ENCODE results near the gene PPP1R1A.

PPP1R1A gene

DNA sequence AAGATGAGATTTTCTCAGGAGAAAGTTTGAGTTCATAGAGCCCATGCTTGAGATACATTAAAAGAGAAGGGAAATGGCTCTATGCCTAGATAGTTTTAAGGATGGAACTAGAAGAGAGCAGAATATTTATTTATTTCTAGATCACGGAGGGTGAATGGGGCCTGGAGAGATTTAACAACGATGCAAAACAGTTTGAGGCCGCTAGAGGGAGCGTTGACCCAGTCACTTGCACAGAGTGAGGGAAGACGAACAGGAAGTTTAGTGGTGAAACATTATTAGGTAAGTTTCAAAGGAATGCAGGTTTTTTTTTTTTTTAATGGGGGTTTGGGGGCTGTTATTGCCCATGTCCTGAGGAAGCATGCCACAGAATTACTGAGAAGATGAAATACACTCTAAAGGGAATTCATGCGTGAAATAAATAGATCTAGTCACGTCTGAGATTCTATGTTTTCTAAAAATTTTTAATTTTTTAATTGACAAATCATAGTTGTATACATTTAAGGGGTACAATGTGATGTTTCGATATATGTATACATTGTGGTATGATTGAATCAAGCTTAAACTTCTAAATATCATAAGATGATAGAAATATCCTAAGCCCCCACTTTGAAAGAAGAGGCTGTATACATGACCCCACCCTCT, 14.8 kb upstream of the PPP1R1A start:
- peak; percentile 49 for DNase-seq

DNA sequence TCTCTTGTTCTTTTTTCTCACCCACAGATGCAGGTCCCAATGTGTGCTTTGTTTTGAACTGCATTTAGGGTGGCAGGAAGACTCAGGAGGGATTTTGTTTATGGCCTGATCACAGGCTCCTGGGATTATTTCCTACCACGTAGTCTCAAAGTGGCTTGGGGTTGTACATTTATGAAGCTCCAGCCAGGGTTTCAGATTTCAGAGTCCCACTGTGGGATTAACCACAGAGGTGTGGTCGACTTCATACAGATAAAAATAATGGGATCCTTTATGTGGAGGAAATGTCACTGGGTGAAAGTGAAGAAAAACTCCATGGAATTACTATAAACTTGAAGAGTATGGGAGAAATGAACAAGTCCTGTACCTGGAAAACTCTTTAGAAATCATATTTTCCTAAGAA, 14.2 kb upstream of the PPP1R1A start:
- DNase-seq: no peak

DNA sequence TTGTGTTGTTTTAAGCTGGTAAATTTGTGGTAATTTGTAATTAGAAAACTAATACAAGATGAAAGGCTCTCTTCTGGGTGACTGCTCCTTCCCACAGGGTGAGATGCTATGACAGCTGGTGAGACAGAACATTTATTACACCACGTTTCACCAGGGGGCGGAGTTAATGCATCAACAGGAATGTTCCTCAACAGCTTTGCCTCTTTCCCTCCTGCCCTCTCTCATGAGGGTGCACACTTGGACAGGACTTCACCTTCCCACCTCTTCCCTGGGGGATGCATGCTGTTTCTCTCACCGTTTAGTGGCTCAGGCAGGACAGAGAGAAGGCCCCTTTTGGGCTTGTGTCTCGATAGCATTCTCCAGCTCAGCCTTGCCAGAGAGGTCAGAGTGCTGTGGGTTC, 13.4 kb upstream of the PPP1R1A start:
- DNase-seq: no peak

DNA sequence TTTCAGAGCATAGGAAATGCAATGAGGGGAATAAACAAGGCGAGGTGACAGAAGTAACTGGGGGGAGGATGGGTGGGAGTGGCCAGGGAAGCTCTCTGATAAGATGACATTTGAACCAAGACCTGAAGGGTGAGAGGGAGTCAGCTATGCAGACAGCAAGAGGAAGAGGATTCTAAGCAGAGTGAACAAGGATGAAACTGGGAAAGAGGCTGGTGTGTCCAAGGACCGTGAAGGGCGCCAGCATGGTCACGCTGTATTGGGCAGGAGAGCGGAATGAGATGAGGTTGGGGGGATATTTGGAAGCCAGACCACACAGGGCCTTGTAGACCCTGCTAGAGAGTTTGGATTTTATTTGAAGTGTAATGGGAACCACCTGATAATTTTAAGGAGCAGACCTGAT, 10.5 kb upstream of the PPP1R1A start:
- DNase-seq: no peak

DNA sequence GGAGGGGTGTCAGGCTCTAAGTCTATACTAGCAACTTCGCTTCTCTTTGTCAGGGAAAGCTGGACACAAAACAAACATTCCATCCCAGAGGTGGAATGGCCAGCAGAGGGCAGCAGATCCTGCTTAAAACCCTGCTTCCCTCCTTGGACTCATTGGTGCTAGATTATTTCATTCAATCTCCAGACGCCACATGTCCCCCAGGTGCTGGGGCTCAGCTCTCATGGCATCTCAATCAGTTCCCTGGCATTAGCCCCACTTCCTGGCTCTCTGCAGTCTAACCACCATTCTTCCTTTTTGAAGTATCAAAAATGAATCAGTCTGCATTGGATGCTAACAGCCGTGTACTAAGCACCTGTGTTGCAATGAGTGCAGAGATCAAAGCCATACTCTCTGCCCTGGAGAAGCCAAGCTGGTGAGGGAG, 8.1 kb upstream of the PPP1R1A start:
- peak; percentile 28 for DNase-seq

DNA sequence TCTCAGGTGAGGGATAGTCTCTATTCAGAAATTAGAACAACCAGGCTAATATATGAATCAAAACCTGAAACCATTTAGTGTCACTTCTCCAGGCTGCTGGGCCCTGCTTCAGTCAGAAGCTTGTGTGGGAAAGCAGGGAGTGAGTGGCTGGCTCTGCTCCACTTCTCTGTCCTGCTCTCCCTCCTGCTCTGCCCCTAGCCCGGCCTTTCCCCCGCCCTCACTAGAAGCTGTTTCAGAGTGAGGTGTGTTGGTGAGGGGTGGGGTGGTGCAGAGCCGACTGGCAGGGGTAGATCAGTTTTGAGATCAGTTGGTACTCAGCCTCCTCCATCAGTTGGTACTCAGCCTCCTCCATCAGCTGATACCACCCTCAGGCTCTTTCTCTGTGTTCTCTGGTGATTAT, 7.0 kb upstream of the PPP1R1A start:
- no peak for DNase-seq

DNA sequence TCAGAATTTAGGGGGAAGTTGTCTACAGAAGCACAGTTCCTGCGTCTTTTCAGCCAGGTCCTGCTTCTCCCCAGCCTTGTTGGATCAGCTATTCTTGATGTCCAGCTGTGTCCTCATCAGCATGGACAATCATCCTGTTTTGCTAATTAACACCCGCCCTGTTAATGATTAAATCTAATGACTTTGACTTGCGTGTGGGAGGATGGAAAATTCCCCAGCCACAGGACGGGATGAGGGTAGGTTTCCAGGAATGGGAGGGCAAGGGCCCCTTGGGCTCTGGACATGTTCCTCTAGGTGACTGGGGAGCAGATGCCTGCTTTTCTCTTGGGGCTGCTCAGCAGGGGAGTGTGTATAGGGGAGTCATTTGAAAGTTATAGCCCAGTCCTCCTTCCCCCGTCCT, 5.3 kb upstream of the PPP1R1A start:
- no peak for DNase-seq

DNA sequence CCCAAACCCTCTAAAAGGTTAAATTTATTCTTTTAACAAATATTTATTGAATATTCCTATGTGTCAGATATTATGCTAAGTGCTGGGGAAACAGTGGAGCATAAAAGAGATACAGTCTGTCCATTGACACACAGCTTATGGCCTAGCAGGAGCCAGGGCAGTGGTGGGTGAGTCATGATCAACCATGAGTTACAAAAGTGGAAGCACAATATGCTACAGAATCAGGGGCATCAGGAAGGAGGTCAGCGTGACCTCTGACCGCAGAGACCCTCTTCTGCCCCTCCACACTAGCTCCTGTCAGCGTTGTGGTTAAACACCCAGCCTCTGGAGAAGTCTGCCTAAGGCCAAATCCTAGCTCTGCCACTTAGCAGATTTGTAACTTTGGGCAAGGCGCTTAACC, 4.7 kb upstream of the PPP1R1A start:
- DNase-seq: no peak

DNA sequence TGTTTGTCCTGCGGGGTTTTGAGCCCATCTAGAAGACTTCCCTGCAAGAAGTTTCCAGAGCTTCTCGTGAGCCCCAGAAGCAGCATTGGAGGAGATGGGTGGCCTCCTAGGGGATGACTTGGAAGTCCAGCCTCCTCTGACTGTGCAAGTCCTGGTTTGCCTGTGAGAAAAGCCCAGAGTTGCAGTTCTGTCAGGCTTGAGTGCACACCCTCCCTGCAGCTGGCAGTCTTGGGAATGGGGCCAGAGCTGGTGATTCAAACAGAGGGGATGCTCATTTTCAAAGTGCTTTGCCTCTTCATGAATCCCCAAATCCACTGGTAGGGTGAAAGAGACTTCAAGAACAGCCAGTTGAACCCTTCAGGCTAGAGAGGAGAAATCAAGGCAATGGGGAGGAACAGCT, 3.9 kb upstream of the PPP1R1A start:
- DNase-seq: no peak

DNA sequence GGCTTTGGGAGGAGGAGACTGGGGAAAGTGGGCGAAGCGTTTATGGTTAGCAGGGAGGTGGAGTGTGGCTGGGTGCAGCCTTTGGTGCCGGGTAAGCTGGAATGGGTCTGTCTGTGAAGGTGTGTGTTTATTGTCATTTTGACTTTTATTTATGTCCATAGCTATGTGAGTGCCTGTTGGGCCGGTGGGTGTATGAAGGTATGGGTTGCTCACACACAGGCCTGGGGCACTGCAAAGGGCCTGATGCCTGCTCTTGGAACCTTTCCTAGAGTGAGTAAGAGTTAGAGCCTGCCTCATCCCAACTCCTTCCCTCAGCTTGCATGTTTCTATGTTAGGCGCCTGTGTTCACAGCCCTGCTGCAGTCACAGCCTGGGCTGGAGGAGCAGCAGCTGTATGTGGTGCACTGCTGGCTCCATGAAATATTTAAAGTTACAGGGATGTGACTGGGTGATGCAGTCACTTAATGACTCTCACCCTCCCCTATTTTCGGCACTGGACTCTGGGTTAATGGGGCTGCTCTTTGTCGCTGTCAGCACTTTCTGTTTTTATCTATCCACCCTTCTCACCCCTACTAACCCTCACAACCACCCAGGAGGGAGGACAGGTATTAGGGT, 2.6 kb upstream of the PPP1R1A start:
- no peak for DNase-seq

DNA sequence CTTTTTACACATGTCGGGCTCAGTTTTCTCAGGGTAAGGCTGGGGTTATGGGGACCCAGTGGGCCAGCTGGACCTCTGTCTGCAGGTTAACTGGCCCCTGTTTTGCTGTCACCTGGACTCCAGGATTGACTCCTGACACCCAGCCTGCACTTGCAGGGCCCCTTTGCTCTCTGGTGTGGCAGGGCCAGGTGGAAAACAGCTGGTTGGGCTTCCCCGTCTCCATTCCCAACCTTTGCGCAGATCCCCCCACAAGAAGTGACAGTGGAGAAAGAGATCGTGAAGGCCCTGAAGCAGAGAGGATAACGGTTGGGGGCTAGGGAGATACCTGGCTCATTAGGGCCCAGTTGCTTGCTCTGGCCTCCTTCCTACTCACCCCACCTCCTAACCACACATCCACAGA, 1.5 kb upstream of the PPP1R1A start:
- DNase-seq: no peak

DNA sequence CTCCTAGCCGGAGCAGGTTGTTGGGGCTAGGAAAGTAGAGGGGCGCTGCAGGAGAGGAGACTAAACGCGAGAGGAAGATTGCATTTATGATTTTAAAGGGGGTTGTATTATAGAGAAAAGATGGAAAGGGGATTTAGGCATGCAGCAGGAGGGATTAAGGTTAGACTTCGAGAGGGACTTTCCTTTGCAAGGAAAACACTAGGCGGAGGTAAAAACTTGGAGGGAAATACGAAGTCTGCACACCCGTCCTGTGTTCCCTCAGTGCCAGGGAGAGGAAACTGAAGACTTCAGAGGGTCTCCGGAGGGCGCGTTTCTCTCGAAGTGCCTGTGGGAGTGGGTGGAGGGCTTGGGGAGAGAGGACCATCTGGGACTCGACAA, 420 bp upstream of the PPP1R1A start:
- DNase-seq: no peak

DNA sequence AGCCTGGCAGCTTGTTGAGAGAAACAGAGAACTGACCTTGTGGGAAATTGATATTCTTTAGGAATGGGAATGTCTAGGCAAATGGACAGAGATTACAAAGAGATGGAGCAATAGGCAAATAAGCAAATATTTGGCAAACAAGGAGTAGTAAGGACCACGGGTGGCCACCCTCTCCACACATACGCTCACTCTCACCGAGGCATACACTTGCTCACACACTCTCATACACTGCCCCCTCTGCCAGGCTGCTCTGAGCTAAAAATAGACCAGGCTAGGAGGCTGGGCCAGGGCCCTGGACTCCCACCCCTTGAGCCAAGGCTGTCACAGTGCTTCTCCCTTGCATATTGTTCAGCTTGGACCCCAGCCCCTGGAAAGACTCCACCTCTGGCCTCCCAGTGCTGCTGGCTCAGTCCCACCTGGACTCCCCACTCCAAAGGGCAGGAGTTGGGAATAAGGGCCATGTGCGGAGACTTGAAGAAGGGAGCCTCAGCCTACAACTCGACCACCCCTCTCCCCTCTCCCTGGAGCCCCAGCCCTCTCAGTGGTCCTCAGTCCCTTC, 1.1 kb downstream of the PPP1R1A start:
- DNase-seq: no peak

DNA sequence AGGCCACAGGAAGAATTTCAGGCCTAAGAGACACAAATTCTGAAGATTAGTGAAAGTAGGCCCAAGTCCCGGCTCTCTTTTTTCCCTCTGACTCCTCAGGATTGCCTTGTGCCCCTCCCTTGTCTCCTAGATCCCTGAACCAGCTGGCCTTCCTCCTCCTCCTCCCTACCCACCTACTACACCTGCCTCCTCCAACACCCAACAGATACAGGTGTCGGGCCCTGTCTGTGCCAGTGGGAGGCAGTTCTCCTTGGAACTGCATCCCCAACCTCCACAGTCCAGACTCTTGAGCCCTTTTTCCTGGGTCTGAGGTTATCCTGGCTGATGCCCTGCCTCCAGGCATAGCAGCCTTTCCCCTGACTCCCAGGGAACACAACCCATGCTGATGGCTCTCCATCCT, 1.8 kb downstream of the PPP1R1A start:
- DNase-seq: no peak

DNA sequence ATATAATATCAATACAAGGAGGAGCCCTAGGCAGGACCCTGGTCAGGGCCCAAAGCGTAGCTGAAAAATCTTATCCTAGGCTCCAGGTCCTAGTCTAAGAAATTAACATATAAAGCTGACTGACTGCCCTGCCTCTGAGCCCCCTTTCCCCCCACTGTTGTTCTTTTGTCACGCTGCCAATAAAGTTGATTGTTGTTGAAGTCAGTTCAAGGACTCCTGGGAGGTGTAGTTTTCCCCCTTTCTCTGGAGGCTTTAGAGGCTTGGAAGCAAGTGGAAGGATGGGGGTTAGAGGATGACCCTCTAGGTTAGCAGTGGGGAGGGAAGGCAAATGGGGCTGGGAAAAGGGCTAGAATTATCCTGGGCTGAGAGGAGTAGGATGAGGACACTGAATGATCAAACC, 3.2 kb downstream of the PPP1R1A start:
- DNase-seq: no peak

DNA sequence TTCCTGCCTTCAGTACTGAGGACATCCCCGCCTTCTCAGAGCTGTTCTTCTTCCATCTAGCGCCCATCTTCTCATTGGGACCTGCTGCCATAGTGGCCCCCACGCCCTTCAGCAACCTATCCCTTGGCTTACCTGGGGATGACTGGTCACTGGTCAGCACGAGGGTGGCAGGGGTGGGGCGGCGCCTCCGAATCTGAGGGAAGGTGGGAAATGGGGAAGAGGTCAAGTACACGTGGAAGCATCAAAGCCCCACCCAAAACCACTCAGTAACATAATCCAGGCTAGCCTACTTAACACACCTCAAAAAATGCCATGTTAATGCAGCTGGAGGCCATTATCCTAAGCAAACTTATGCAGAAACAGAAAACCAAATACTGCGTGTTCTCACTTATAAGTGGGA, 4.3 kb downstream of the PPP1R1A start:
- DNase-seq: no peak

DNA sequence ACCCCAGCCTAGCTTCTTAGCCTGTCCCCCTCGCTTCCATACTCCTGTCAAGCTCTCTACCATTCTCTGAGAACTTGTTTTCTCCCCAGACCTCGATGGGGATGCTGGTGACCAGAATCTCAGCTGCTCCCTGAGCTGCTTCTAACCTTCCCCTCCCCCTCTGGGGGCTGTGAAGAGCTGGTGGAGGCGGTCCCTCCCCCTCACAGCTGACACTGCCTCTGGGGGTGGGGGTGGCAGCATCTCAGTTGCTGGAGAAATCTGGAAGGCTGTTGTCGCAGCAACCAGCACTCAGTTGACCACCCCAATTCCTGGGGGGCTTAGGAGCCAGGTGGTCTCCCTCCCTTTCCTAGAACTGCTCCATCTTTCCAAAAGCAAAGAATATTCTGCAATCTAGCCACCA, 4.7 kb downstream of the PPP1R1A start:
- DNase-seq: no peak

DNA sequence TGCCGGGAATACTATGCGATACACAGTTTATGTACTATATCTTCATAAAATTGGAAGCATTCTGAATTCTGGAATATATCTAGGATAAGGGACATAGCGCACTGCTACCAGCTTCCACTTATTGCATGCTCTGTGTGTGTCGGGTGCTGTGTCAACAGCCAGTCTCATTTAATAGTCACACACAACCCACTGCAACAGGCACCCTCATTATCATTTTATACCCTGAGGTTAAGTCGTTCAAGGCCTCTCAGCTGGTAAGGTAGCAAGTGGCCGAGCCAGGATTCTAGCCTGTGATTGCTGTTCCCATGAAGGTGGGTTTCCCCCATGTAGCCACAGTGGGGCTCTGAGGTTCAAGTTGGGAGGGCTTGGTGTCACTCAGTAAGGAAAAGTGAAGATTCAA, 7.0 kb downstream of the PPP1R1A start:
- no peak for DNase-seq

DNA sequence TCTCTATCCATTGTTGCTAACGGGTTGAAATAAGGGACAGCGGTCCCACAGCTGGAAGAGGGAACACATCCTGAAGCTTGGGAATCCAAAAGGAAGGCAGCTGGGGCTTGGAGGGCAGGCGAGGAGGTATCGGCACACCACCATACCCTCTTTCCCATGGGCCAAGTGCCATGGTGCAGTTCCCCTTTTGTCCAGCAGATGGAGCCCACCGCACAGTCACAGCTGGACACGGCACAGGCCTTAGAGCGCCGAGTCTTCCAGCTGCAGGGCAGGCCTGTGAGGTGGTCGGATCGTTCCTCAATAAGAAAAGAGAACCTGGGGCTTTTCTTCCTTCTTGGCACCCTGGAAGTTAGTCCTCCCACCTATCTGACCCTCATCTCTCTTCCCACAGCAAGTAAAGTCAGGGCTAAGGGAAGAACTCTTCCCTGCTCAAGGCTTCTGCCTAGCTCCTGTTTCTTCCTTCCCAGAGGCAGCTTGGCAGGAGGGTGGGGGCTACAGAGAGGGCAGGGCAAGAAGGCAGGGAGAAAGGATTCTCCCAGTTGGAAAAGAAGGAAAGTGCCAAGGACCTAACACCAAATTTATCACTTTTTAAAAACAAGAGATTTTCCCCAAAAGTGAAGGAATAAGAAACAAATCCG, 8.6 kb downstream of the PPP1R1A start:
- DNase-seq: peak; percentile 54

DNA sequence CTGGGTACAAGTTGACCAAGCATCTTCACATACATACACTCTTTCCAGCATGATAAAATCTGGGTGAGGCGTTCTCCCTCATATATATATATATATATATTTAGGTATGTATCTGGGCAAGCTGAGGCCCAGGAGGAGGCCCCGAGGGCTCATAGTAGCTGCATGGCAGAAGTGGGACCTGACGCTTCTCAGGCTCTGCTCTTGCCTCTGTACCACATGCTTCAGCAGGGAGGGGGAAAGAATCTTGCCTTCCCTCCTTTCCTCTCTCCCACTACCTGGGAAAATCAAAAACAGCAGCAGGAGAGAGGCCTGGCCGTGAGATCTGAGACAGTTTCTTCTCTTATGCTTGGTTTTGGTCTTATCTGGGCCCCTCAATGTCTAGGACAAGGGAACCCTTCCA, 9.2 kb downstream of the PPP1R1A start:
- no peak for DNase-seq

DNA sequence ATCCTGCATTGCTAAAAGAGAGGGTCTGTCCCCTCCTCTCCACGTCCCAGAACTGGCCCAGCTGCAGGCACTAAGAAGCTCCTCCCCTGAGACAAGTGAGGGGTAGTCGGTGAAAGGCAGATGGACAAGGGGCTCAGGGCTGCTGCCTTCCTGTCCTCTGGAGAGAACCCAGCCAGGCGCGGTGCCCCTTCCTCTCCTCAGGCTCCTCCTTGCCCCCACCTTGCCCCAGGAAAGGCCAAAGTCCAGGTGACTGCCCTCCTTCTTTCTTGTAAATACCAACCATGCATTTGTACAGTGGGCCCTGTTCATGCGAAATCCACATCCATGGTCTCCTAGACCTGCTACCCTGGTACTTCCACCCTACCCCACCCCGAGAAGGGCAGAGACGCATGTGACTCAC, 9.7 kb downstream of the PPP1R1A start:
- DNase-seq: no peak

DNA sequence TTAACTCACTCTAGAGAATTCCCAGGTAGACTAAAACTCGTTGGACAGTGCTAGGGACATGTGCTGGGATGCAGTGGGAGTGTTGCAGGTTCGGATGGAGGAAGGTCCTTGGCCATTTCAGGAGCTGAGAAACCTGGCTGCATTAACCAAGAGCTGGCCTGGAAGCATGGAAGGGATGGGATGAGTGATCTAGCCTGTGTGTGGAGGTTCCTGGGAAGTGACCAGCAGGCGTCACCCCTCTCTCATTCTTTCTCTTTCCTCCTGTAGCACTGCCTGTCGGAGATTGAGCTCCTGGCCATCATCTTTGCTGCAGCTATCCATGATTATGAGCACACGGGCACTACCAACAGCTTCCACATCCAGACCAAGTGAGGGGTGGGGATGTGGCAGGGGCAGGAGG, 15.6 kb downstream of the PPP1R1A start:
- no peak for DNase-seq

DNA sequence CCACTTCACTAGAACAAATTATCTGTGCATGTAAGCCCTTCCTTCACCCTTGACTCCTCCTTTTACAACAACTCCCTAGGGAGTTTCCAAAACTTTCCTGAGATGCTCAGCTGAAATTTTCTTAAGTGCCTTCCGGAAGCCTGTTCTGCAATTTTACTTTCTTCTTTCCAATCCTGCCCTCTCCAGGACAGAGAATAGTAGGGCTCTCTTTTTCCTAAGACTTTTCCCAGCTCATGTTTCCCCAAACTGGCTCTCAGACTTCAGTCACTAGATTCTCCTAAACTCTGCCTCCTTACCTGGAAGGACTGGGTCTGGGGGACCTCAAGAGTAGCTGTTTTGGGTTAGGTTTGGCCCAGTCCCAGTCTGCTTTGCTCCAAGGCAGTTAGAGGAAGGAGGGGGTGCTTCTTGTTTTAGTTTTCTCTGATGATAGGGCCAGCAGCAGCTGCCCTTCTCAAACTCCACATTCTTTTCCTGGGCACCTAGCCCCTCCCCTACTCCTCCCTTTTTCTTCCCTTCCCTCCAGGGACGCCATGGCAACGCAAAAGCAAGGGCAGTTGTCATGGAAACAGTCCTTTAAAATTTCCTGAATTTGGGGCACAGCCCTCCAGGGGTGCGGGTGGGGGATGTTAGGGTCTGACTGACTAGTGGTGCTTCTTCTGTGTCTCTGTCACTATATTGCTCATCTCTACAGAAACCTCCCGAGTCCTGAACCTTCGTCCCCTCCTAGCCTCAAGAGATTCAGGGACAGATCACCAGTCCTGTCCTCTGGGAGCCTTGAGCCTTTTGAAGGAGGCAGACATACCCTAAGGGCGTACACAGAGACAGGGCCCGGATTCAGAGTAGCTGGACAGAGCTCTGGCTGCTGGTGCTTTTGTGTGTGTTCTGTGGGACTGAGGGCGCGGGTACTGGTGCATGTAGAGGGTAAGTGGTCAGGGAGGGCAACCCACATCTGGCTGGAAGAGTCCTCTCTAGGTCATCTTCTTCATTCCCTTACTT, 17.0 kb downstream of the PPP1R1A start:
- no peak for DNase-seq
